Measurements from ENCODE around the gene DSCAML1. TPM values are rescaled to one million over a fixed set of nuclear protein-coding genes. Genes with fewer than 3 reads are reported as not detected.

The DSCAML1 gene
- total RNA-seq, 1 experiment from 2014 or later = not detected

- H3K36me3 ChIP-seq (ENCODE audit: low read depth, low read length) = no peaks in the 10 kb centered on the region
- DNase-seq (no peak), ATAC-seq (no peak)
- ChIA-PET POLR2A (ENCODE audit: unreplicated experiment) (no interaction called here), CTCF (no interaction called here)
- H3K4me2 ChIP-seq (ENCODE audit: low read length) = no peak overlapping the region
- no peak overlapping the region for H3K9ac ChIP-seq (ENCODE audit: low read length)
- no peaks in the 10 kb centered on the region for H3K4me1 ChIP-seq (ENCODE audit: insufficient read depth, low read length)
- H4K20me1 ChIP-seq (ENCODE audit: low read length) = no peaks in the 10 kb centered on the region
- H3F3A ChIP-seq (ENCODE audit: low read length, unreplicated experiment) = no peaks in the 10 kb centered on the region
- no peaks in the 10 kb centered on the region for H3K79me2 ChIP-seq (ENCODE audit: low read length)
- peaks cover 89% of the 10 kb centered on the region for H3K27me3 ChIP-seq (ENCODE audit: low read length)
- H3K27ac ChIP-seq (ENCODE audit: low read length) = no peak overlapping the region
- H2AFZ ChIP-seq (ENCODE audit: low read length) = no peak overlapping the region
- no peak overlapping the region for H3K4me3 ChIP-seq (ENCODE audit: low read length)
- intact Hi-C loops (cut with micrococcal nuclease) = no loop called here
- TF ChIP-seq EZH2 (IDR thresholded peaks at IDR 0.05; ENCODE audit: low read length, unreplicated experiment) (no peak), EZH2phosphoT487 (IDR thresholded peaks at IDR 0.05; ENCODE audit: borderline replicate concordance, low read length) (no peak), CTCF (conservative IDR thresholded peaks at IDR 0.05; ENCODE audit: low read depth, low read length) (no peak)
- H3K9me3 ChIP-seq (ENCODE audit: low read length) = no peaks in the 10 kb centered on the region
- no TSS peak for BruUV-seq (replicated peaks)
- no peaks in the 10 kb centered on the region for H3K9me2 ChIP-seq (replicated peaks; ENCODE audit: low read length)
Observed at GRCh38 chr11:117627259-117627658, 169.8 kb downstream of the DSCAML1 start.

GRCh38 chr11:117626576-117626975 lies 170.4 kb downstream of the DSCAML1 start:
- ATAC-seq = no peak

More at GRCh38 chr11:117626576-117626975, 170.4 kb downstream of the DSCAML1 start:
- Histone ChIP-seq H3K27me3 (ENCODE audit: low read length) (peaks cover 82% of the 10 kb centered on the region), H2AFZ (ENCODE audit: low read length) (no peak overlapping the region), H3K9ac (ENCODE audit: low read length) (no peak overlapping the region), H3K36me3 (ENCODE audit: low read depth, low read length) (no peaks in the 10 kb centered on the region), H3K4me2 (ENCODE audit: low read length) (no peak overlapping the region), H4K20me1 (ENCODE audit: low read length) (no peaks in the 10 kb centered on the region), H3F3A (ENCODE audit: low read length, unreplicated experiment) (no peaks in the 10 kb centered on the region), H3K27ac (ENCODE audit: low read length) (no peak overlapping the region), H3K9me2 (replicated peaks; ENCODE audit: low read length) (no peaks in the 10 kb centered on the region), H3K4me1 (ENCODE audit: insufficient read depth, low read length) (no peaks in the 10 kb centered on the region), H3K79me2 (ENCODE audit: low read length) (no peaks in the 10 kb centered on the region), H3K9me3 (ENCODE audit: low read length) (no peaks in the 10 kb centered on the region), H3K4me3 (ENCODE audit: low read length) (no peak overlapping the region)
- BruUV-seq (replicated peaks) = no TSS peak
- ChIA-PET CTCF (no interaction called here), POLR2A (ENCODE audit: unreplicated experiment) (interaction anchor here (0.6 kb wide), 1 partner anchor 10 kb away, joined by 4 read pairs; no protein-coding TSS in a partner anchor)
- no peak for DNase-seq
- intact Hi-C loops (cut with micrococcal nuclease) = no loop called here
- TF ChIP-seq CTCF (conservative IDR thresholded peaks at IDR 0.05; ENCODE audit: low read depth, low read length) (no peak), EZH2 (IDR thresholded peaks at IDR 0.05; ENCODE audit: low read length, unreplicated experiment) (no peak), EZH2phosphoT487 (IDR thresholded peaks at IDR 0.05; ENCODE audit: borderline replicate concordance, low read length) (no peak)
